ENCODE data around the gene UBR4. TPM values are rescaled to one million over a fixed set of nuclear protein-coding genes. Genes with fewer than 3 reads are reported as not detected.

UBR4 gene
- total RNA-seq, 1 donor: 193 TPM

DNA sequence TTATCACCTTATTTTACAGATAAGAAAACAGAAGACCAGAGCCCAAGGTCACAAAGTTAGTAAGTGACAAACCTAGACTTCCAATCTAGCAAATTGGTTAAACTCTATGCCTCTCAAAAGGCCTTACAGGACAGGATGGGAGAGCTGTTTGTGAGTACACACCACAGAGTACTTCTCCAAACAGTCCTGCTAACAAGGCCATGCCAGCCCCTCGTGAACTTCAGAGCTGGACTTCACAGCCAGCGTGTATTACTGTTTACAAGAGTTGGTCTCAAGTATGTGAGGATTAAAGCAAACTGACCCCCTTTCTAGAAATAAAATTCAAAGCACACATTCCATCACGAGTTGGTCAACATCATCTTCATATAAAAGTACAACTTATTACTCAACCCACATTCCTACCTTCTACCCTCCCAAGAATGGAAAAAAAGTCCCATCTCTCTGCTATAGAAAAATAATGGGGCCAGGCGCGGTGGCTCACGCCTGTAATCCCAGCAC is 19.8 kb upstream of the UBR4 start:
- H3K4me3 ChIP-seq (ENCODE audit: low read depth, low read length): no peak overlapping the region
- TF ChIP-seq, protein P1, sequence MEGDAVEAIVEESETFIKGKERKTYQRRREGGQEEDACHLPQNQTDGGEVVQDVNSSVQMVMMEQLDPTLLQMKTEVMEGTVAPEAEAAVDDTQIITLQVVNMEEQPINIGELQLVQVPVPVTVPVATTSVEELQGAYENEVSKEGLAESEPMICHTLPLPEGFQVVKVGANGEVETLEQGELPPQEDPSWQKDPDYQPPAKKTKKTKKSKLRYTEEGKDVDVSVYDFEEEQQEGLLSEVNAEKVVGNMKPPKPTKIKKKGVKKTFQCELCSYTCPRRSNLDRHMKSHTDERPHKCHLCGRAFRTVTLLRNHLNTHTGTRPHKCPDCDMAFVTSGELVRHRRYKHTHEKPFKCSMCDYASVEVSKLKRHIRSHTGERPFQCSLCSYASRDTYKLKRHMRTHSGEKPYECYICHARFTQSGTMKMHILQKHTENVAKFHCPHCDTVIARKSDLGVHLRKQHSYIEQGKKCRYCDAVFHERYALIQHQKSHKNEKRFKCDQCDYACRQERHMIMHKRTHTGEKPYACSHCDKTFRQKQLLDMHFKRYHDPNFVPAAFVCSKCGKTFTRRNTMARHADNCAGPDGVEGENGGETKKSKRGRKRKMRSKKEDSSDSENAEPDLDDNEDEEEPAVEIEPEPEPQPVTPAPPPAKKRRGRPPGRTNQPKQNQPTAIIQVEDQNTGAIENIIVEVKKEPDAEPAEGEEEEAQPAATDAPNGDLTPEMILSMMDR (IDR thresholded peaks at IDR 0.05; ENCODE audit: insufficient read depth, low read depth, low read length): no peak
- DNase-seq (ENCODE audit: low read depth): no peak

DNA sequence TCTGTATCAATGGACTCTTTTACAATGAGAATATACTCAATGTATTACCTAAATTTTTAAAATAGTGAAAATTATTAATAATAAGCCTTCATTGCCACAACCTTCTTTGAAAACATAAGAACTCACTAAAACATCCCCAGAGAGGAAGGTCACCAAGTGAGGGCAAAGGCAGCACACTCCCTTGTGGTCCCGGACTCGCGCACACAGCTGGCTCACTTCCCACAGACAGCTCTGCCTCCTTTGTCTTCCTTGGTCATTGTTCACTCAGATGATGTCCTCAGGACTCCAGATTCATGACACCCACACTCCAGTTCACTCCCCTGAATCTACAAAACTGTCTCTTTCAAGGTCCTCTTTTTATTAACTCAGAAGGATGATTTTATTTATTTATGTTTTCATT is 19.2 kb upstream of the UBR4 start:
- H3K4me3 ChIP-seq (ENCODE audit: low read depth, low read length): no peak overlapping the region
- DNase-seq (ENCODE audit: low read depth): no peak
- TF ChIP-seq, protein P1 (IDR thresholded peaks at IDR 0.05; ENCODE audit: insufficient read depth, low read depth, low read length): no peak

DNA sequence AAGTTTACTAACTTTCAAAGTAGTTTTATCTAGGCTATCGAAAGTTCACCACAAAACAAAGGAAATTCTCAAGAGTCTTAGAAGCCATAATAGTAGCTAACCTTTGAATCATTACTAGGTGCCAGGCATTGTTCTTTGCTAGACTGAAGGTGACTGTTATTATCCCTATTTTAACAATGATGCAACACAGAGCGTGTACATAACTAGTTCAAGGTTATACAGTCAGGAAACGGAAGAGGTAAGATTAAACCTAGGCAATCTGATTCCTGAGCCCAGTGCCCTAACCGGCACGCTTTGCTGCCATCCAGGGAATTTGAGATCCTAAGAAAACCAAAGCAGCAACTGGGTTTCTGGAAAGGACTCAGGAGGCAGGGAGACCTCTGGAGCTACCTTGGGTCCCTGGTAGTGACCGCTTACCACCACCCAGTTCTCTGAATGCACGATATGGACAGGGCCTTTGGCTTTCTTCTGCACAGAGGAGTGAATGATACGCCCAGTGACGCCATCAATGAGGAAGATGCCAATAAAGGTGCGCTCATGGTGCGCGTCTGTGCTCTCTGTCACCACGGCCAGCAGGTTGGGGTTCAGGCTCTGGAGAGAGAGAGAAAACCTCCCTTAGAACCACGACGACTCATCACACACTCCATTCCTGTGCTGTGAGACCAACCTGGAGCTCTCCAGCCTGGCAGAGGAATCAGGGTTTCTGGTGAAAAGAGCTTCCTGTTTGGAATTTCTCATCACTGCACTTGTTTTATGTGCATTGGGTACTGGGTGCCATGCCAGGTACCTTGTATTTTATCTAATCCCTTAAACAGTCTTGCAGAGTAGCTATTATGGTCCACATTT is 13.1 kb upstream of the UBR4 start:
- TF ChIP-seq, protein P1 (IDR thresholded peaks at IDR 0.05; ENCODE audit: insufficient read depth, low read depth, low read length): no peak
- DNase-seq (ENCODE audit: low read depth): no peak
- H3K4me3 ChIP-seq (ENCODE audit: low read depth, low read length): no peak overlapping the region

DNA sequence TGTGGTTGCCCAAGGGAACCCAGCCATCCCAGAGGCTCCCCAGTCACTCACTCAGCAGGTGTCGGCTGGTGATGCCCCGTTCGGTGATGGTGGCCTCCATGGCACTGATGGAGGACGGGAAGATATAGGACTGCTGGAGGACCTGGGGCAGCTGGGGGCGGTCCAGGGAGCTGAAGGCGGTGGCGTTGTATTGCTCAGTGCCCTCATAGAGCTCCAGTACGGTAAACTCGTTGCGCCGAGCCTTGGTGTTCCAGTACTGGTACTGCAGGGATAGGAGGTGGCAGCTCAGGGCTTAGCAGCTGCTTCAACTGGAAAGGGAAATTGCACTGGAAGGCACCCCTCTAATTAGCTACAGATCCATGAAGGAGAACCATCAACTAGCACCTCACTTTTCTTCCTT is 12.5 kb upstream of the UBR4 start:
- no peak overlapping the region for H3K4me3 ChIP-seq (ENCODE audit: low read depth, low read length)
- no peak for DNase-seq (ENCODE audit: low read depth)
- TF ChIP-seq, protein P1 (IDR thresholded peaks at IDR 0.05; ENCODE audit: insufficient read depth, low read depth, low read length): no peak

DNA sequence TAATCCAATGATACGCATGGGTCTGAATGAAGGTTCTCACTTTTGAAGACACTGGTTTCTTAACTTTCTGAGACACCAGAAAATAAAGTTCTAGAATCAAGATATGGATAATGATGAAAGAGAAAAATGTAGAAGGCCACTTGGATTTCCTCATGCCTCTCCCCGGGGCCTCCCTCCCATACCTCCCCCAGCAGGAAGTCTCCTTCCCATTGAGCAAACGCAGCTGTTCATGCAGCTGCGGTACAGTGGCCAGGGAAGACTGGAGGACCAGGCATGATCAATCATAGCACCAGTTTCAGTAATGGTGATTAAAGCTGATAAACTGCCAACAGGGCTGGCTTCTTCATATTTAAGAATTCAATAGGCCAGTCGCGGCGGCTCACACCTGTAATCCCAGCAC is 10.9 kb upstream of the UBR4 start:
- peak; percentile 75 for DNase-seq (ENCODE audit: low read depth)
- TF ChIP-seq, protein P1 (IDR thresholded peaks at IDR 0.05; ENCODE audit: insufficient read depth, low read depth, low read length): no peak
- no peak overlapping the region for H3K4me3 ChIP-seq (ENCODE audit: low read depth, low read length)

DNA sequence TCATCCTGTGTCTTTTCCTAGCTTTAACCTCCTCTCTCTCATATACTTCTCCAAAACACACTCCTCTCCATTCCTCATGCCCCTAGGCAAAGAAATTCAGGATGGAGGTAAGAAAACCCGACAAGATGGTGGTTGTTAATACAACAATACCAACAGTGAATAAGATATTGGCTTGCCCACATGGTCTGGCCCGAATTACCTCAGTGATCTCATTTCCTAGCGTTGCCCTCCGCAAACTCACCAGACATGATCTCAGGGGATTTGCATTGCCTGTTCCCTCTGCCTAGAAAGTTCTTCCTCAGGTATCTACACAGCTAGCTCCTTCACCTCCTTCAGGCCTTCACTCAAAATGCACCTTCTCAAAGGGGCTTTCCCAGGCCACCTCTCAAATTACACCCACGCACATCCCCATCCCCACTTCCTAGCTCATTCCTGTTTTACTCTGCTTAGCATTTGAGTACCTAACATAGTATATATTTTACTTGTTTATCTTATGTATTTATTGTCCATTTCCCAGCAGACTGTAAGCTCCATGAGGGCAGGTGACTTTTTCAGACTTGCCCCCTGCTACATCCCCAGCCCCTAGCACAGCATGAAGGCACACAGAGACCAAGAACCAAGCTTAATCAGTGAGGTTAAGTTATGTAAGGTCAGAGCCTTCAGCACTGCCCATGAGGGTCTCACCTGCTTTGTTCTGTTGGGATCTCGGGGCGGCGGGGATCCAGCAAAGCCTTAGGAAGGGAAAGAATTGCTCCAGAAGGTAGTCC is 10.2 kb upstream of the UBR4 start:
- TF ChIP-seq, protein P1 (IDR thresholded peaks at IDR 0.05; ENCODE audit: insufficient read depth, low read depth, low read length): no peak
- no peak for DNase-seq (ENCODE audit: low read depth)
- no peak overlapping the region for H3K4me3 ChIP-seq (ENCODE audit: low read depth, low read length)

All from fibroblast of villous mesenchyme (primary cell).